ENCODE data around the gene SLC25A10. TPM values are rescaled to one million over a fixed set of nuclear protein-coding genes. Genes with fewer than 3 reads are reported as not detected.
A peak's percentile ranks its signal among the peaks of the same experiment; 100 is the strongest.

Gene SLC25A10, protein sequence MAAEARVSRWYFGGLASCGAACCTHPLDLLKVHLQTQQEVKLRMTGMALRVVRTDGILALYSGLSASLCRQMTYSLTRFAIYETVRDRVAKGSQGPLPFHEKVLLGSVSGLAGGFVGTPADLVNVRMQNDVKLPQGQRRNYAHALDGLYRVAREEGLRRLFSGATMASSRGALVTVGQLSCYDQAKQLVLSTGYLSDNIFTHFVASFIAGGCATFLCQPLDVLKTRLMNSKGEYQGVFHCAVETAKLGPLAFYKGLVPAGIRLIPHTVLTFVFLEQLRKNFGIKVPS
- total RNA-seq, result 10 to 100 TPM in 3 of 5 donors, 1 to 10 TPM in 2; 3.5 to 55.6 (median 17.6) TPM
- polyA plus RNA-seq, result 10 to 100 TPM; 33.2 to 40.7 (median 34.1) TPM
- long read RNA-seq, donor 1, partial matches to known transcripts, result 0 of 2 reads
- long read RNA-seq, donor 1, other reads (novel, unspliced or antisense), result 0 of 2 reads
- long read RNA-seq, donor 2, partial matches to known transcripts, result 0 of 3 reads
- long read RNA-seq, donor 2, other reads (novel, unspliced or antisense), result 0 of 3 reads
- long read RNA-seq, donor 3, partial matches to known transcripts, result 0 of 4 reads
- long read RNA-seq, donor 3, other reads (novel, unspliced or antisense), result 0 of 4 reads
- long read RNA-seq, donor 4, result 0 reads
- long read RNA-seq, donor 5, transcript SLC25A10-202 (11 exons, 1,885 nt), result major isoform, 5 of 5 reads
- long read RNA-seq, donor 5, partial matches to known transcripts, result 0 of 5 reads
- long read RNA-seq, donor 5, other reads (novel, unspliced or antisense), result 0 of 5 reads
- long read RNA-seq, donor 6, transcript SLC25A10-202 (11 exons, 1,885 nt), result major isoform, 8 of 10 reads
- long read RNA-seq, donor 6, partial matches to known transcripts, result 0 of 10 reads
- long read RNA-seq, donor 6, other reads (novel, unspliced or antisense), result 0 of 10 reads
- long read RNA-seq, donor 7, partial matches to known transcripts, result 0 of 3 reads
- long read RNA-seq, donor 7, other reads (novel, unspliced or antisense), result 0 of 3 reads
- long read RNA-seq, donor 8, partial matches to known transcripts, result 0 of 4 reads
- long read RNA-seq, donor 8, other reads (novel, unspliced or antisense), result 0 of 4 reads
- long read RNA-seq, donor 9, partial matches to known transcripts, result 5 of 6 reads
- long read RNA-seq, donor 9, other reads (novel, unspliced or antisense), result 0 of 6 reads
- long read RNA-seq, donor 10, partial matches to known transcripts, result 0 of 2 reads
- long read RNA-seq, donor 10, other reads (novel, unspliced or antisense), result 0 of 2 reads

DNA sequence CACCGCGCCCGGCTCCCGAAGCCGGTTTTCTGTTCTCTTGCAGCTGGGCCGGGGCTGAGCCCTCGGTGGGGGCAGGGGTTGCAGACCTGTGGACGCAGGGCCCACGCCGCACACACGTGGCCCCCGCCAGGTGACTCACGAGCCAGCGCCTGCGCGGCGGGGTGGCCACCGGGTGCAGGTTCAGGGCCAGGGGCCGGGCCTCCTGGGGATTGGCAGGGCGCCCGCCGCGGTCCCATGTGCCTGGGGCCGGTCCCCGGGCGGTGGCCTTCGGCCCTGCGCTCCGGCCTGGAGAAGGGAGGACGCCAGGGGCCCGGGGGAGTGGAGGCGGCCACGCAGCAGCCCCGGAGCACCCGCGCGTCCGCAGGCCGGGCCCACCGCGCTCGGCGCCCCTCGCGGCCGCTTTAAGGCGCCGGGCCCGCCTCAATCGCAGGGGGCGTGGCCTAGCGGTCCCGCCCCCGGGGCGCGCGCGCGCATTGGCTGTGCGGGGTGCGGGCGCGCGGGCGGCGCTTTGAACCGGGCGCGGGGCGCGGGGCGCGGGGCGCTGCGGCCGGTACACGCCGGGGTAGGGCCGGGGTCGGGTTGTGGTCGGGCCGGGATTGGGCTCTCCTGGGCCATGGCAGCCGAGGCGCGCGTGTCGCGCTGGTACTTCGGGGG, at the start of gene SLC25A10:
TSS of gene SLC25A10 (plus strand) at position 471 of the 654 bp plus-strand sequence. CDS start at position 614, 143 bp downstream.
- intact Hi-C loops (cut with DNase I; ENCODE audit: low total_unique reads), result no loop called here
- H3K27ac ChIP-seq, result peak within 1 kb of the TSS; percentile 77 to 90 (median 85)
- TF ChIP-seq POLR2AphosphoS5 (IDR thresholded peaks at IDR 0.05) (peak in 2 of 3 donors; percentile 68 to 84), EP300 (IDR thresholded peaks at IDR 0.05) (no peak)
- TF ChIP-seq, protein P1, sequence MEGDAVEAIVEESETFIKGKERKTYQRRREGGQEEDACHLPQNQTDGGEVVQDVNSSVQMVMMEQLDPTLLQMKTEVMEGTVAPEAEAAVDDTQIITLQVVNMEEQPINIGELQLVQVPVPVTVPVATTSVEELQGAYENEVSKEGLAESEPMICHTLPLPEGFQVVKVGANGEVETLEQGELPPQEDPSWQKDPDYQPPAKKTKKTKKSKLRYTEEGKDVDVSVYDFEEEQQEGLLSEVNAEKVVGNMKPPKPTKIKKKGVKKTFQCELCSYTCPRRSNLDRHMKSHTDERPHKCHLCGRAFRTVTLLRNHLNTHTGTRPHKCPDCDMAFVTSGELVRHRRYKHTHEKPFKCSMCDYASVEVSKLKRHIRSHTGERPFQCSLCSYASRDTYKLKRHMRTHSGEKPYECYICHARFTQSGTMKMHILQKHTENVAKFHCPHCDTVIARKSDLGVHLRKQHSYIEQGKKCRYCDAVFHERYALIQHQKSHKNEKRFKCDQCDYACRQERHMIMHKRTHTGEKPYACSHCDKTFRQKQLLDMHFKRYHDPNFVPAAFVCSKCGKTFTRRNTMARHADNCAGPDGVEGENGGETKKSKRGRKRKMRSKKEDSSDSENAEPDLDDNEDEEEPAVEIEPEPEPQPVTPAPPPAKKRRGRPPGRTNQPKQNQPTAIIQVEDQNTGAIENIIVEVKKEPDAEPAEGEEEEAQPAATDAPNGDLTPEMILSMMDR (IDR thresholded peaks at IDR 0.05), result peak in 1 of 7 experiments; percentile 33
- H3K4me3 ChIP-seq, result peak within 1 kb of the TSS; percentile 61 to 94 (median 86)
- peak; percentile 92 to 94 for DNase-seq
- H3K9me3 ChIP-seq, result no peaks in the 10 kb centered on the region
- WGBS, 5 donors, result 0% methylated on average over 17 to 82 of the region's 89 CpGs
- H3K36me3 ChIP-seq, result peaks cover 14 to 34% (median 25%) of the 10 kb centered on the region in 4 donors
- H3K4me1 ChIP-seq, result peaks cover 40 to 54% (median 48%) of the 10 kb centered on the region in 4 donors
- H3K27me3 ChIP-seq, result no peaks in the 10 kb centered on the region

DNA sequence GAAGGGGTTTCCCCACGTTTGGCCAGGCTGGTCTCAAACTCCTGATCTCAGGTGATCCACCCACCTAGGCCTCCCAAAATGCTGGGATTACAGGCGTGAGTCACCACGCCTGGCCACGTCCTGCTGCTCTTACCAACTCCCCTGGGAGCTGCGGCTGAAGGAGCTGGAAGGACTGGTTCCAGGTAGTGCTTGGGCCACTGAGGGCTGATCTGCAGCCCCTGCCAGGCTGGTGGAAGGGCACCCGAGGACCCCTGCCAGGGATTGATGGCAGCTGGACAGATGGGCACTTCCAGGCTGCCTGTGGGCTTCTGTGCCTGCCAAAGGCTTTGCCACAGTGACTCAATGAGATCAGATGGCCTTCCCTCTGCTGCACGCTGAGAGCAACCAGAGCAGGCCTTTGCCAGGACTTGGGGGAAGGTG, 48.0 kb upstream of the SLC25A10 start:
- H3K9me3 ChIP-seq, result no peaks in the 10 kb centered on the region
- no peaks in the 10 kb centered on the region for H3K27me3 ChIP-seq
- DNase-seq, result no peak
- H3K4me3 ChIP-seq, result no peak overlapping the region
- 78 to 88% (median 87%) methylated on average over 5 to 7 of the region's 7 CpGs for WGBS, 5 donors
- H3K4me1 ChIP-seq, result peaks cover 20 to 53% (median 41%) of the 10 kb centered on the region in 4 donors
- intact Hi-C loops (cut with DNase I; ENCODE audit: low total_unique reads), result no loop called here
- H3K36me3 ChIP-seq, result peaks cover 0 to 24% (median 20%) of the 10 kb centered on the region in 4 donors
- peak overlapping the region in 1 of 5 donors; percentile 25 for H3K27ac ChIP-seq
- no peak for TF ChIP-seq POLR2AphosphoS5 (IDR thresholded peaks at IDR 0.05)

DNA sequence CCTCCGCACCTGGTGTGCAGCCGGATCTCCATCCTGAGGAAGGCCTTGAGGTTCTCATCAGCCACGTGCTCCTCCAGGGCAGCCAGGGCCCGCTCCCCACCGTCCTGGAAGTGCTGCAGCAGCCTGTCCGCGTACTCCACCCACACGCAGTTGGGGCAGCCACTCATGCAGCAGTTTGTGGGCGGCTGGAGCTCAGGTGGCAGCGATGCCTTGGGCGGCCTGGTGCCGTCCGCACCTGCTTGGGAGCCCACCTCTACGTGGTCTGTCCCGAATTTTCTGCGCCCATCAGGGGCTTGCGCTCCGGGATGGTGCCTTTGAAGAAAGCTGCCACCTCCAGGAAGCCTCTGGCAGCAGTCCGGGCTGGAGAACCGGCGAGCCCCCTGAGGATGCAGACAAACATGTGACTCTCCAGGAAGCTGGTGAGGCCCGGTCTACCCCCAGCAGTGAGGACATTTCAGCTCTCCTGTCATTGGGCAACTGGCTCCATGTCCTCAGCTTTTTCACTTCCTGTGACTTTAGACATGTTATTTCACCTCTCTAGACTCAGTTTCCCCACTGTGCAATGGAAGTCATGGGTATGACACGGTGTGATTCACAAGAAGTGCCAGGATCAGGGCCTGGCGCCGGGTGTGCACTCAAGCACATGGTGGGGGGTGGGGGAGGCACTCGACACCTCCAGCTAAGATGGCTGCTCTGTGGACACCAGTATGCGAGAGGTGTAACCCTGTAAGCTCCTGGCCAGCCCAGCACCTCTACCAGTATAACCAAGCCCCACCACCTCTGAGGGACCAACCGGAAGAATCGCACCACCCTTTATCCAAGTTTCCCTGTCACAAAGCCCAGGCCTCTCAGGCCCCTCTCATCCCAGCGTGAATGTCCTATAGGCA, 46.6 kb upstream of the SLC25A10 start:
- no peak for TF ChIP-seq POLR2AphosphoS5 (IDR thresholded peaks at IDR 0.05)
- TF ChIP-seq POLR2A (IDR thresholded peaks at IDR 0.05), result no peak
- TF ChIP-seq, protein P1 (IDR thresholded peaks at IDR 0.05), result no peak
- TF ChIP-seq EP300 (IDR thresholded peaks at IDR 0.05), result no peak
- Histone ChIP-seq H3K9me3 (no peaks in the 10 kb centered on the region), H3K4me3 (peak overlapping the region; percentile 82 to 99 (median 91)), H3K27me3 (no peaks in the 10 kb centered on the region), H3K27ac (peak overlapping the region; percentile 91 to 97 (median 91)), H3K4me1 (peaks cover 20 to 49% (median 39%) of the 10 kb centered on the region in 4 donors), H3K36me3 (peaks cover 5 to 38% (median 33%) of the 10 kb centered on the region in 4 donors)
- WGBS, 5 donors, result 47 to 64% (median 59%) methylated on average over 20 to 30 of the region's 30 CpGs
- intact Hi-C loops (cut with DNase I; ENCODE audit: low total_unique reads), result no loop called here
- peak in 1 of 2 donors; percentile 60 for DNase-seq

DNA sequence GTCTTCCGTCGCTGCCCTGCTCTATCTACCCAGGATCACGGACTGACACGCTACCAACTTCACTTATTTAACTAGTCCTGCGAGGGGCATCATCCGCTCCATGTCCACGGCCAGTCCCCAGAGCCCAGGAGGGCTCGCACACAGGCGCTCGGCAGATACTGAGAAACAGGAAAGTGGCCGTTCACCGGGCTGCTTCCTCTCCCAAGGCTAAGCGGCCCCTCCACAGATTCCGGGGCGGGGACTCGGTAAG, 46.1 kb upstream of the SLC25A10 start:
- H3K4me3 ChIP-seq, result peak overlapping the region; percentile 82 to 99 (median 91)
- intact Hi-C loops (cut with DNase I; ENCODE audit: low total_unique reads), result no loop called here
- no peaks in the 10 kb centered on the region for H3K27me3 ChIP-seq
- peaks cover 8 to 44% (median 39%) of the 10 kb centered on the region in 4 donors for H3K36me3 ChIP-seq
- no peaks in the 10 kb centered on the region for H3K9me3 ChIP-seq
- TF ChIP-seq EP300 (IDR thresholded peaks at IDR 0.05) (no peak), POLR2AphosphoS5 (IDR thresholded peaks at IDR 0.05) (no peak), POLR2A (IDR thresholded peaks at IDR 0.05) (no peak)
- TF ChIP-seq, protein P1 (IDR thresholded peaks at IDR 0.05), result no peak
- no peak for DNase-seq
- peak overlapping the region; percentile 91 to 97 (median 91) for H3K27ac ChIP-seq
- WGBS, 5 donors, result 0 to 1% (median 0%) methylated on average over 4 to 16 of the region's 16 CpGs
- H3K4me1 ChIP-seq, result peaks cover 20 to 49% (median 36%) of the 10 kb centered on the region in 4 donors
